Ishikawa (cell line): ENCODE measurements around the gene ARID5B.

Experiments used
- EP300 ChIP-seq: IDR thresholded peaks from 2 replicates; pipeline ENCODE4 v1.6.1; 2012; ENCODE audit warnings: borderline replicate concordance
- RAD21 ChIP-seq: IDR thresholded peaks from 2 replicates; pipeline ENCODE4 v1.6.1; 2012; ENCODE audit warnings: low read depth
- REST ChIP-seq: IDR thresholded peaks from 2 replicates; pipeline ENCODE4 v1.6.1; 2012; ENCODE audit warnings: low read depth, mild to moderate bottlenecking
- YY1 ChIP-seq: IDR thresholded peaks from 2 replicates; pipeline ENCODE4 v1.6.1; 2012; ENCODE audit warnings: low read depth
- ZBTB7A ChIP-seq: IDR thresholded peaks from 2 replicates; pipeline ENCODE4 v1.6.1; 2012; ENCODE audit warnings: low read depth

GRCh38 chr10:61974601-61975390 lies 73.3 kb downstream of the ARID5B start:
- no peak for TF ChIP-seq ZBTB7A
- TF ChIP-seq RAD21 = no peak
- no peak for TF ChIP-seq EP300
- no peak for TF ChIP-seq REST
- TF ChIP-seq YY1 = no peak
